ENCODE data around the gene ADAMTS10.

- no peak for TF ChIP-seq EZH2 (IDR thresholded peaks at IDR 0.05)
- no peak for TF ChIP-seq CTCF (IDR thresholded peaks at IDR 0.05 in 2 of 3, conservative IDR thresholded peaks at IDR 0.05 in 1 of 3; ENCODE audit: borderline replicate concordance in 1 of 3, insufficient read depth in 1 of 3, low read depth in 2 of 3, low read length in 2 of 3)
- no peak for TF ChIP-seq POLR2AphosphoS5 (IDR thresholded peaks at IDR 0.05; ENCODE audit: low read depth, low read length)
- TF ChIP-seq POLR2A (IDR thresholded peaks at IDR 0.05; ENCODE audit: borderline replicate concordance, extremely low read depth, insufficient read depth, insufficient read length) = no peak
- no peak for TF ChIP-seq SIN3A (IDR thresholded peaks at IDR 0.05; ENCODE audit: low read depth)
Measured at GRCh38 chr19:8536282-8536681, 74.2 kb downstream of the ADAMTS10 start.
